SK-N-MC (cell line): Measurements from ENCODE around the gene EIF4EBP2.

Source experiments
- EZH2 ChIP-seq: fragments of 200-600 bp; sonication (generic); IDR thresholded peaks from one replicate; pipeline ENCODE4 v1.6.1; 2017; ENCODE audit warnings: antibody characterized with exemption
- FOXP2 ChIP-seq: optimal IDR thresholded peaks from 2 replicates; pipeline ENCODE3; 2011; ENCODE audit warnings: mild to moderate bottlenecking, moderate library complexity; ENCODE audit not compliant: insufficient read depth; ENCODE audit errors: extremely low read length, control extremely low read depth
- POLR2AphosphoS5 ChIP-seq: IDR thresholded peaks from 2 replicates; pipeline ENCODE4 v1.6.1; 2012; ENCODE audit warnings: mild to moderate bottlenecking, low read depth, low read length, borderline replicate concordance

DNA sequence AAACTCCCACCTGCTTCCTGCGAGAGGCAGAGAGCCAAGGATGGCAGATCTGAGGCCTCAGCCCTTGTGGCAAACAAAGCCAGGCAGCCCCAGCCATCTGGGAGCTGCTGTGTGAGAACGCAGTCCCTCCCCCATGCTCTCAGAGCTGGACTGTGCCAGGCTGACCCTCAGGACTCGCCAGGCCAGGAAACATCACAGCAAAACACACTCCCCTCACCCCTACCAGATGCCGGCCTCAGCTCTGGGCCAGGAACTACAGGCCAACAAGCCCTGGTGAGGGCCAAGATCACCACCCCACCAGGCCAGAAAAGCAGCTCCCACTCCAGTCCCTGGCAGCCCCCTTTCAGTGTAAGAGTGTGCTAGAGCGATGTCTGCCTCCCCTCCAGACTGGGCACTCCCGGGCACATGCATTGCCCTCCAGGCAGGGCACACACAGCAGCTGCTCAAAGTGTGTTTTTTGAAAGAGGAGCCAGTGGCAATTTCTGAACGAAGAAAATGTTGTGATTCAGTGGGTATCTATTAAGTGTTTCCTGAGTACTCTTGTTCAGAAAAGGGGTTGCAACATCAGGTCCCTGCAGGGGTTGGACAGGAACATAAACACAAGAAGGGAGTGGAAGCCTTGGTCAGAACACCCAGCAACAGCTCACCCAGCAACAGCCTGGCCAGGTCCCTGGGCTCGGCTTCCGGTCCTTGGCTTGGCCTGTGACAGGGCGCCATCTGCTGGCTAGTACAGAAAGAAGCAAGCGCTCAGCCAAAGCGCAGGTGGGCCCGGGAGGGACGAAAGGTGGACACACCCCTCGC, 39.8 kb upstream of the EIF4EBP2 start:
- TF ChIP-seq EZH2 = no peak
- TF ChIP-seq POLR2AphosphoS5 = no peak
- TF ChIP-seq FOXP2 = peak; percentile 72
